ENCODE measurements around the gene COL4A3. TPM values are rescaled to one million over a fixed set of nuclear protein-coding genes. Genes with fewer than 3 reads are reported as not detected.
A peak's percentile ranks its signal among the peaks of the same experiment; 100 is the strongest.
"Not testable (repeated sequence)": the region's sequence is repeated elsewhere in the genome, so short reads cannot be mapped to it uniquely, and the experiment has no call there.

The COL4A3 gene
- total RNA-seq, 2 donors from 2014 or later: 0.30 to 0.42 TPM

DNA sequence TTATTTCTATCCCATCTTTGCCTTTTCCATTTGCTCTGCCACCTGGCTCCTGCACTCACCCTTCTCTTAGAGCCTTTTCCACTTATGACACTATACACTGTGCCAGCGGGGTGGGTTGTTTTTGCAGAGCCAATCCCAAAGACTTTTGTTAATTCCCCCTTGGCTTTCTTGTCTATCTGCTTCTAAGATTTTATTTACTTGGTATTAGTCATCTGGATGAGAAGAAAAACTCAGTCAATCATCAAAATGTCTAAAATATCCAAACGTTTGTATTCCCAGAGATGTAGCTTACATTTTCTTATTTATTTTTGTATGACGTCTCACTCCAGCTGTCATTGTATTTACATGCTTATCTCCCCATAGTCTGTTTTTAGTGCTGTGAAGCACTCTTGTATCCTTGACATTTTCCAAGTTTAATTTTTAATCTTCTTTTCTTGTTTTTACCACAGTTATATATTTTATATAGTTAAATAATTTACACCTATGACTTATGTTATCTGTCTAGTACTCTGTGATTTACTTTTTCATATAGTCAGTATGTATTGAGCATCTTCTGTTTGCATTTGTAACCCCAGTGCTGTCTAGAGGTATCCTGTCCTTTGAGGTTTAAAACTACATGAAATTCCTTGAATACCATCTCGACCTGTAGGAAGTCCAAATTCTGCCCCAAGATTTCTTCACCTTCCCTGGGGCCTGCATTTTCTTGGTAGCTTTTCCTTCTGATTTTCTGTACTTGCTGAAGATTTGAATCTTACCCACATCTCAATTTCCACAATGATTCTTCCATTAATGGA lies 55.1 kb downstream of the COL4A3 start:
- H3K4me1 ChIP-seq: no peaks in the 10 kb centered on the region

DNA sequence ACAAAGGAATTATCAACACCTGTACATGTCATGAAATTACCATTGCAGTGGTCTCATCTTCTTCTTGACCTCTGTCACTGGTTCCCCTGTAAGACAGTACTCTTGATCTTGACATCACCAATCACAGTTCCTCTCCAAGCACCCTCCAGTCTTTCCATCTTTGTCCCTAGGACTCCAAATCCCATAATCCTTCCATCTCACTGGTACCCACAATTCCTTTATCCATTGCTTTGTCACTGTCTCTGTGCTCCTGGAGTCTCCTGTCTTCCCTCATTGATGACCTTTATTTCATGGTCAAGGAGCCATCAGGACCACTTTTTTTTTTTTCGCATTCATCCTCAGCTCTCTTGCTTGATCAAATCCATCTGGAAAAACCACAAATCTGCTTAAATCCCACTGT lies 56.7 kb downstream of the COL4A3 start:
- Histone ChIP-seq H3K9me3 (no peaks in the 10 kb centered on the region), H3K9ac (ENCODE audit: low read depth in 2 of 2, low read length in 2 of 2) (no peak overlapping the region), H3K4me3 (no peak overlapping the region), H3K27me3 (no peaks in the 10 kb centered on the region), H3K27ac (no peak overlapping the region), H3K4me1 (no peaks in the 10 kb centered on the region), H3K36me3 (no peaks in the 10 kb centered on the region)
- no peak for DNase-seq
- intact Hi-C loops (cut with DNase I): no loop called here
- TF ChIP-seq, protein P1, sequence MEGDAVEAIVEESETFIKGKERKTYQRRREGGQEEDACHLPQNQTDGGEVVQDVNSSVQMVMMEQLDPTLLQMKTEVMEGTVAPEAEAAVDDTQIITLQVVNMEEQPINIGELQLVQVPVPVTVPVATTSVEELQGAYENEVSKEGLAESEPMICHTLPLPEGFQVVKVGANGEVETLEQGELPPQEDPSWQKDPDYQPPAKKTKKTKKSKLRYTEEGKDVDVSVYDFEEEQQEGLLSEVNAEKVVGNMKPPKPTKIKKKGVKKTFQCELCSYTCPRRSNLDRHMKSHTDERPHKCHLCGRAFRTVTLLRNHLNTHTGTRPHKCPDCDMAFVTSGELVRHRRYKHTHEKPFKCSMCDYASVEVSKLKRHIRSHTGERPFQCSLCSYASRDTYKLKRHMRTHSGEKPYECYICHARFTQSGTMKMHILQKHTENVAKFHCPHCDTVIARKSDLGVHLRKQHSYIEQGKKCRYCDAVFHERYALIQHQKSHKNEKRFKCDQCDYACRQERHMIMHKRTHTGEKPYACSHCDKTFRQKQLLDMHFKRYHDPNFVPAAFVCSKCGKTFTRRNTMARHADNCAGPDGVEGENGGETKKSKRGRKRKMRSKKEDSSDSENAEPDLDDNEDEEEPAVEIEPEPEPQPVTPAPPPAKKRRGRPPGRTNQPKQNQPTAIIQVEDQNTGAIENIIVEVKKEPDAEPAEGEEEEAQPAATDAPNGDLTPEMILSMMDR (IDR thresholded peaks at IDR 0.05): no peak

More for the DNA sequence above, 55.1 kb downstream of the COL4A3 start:
- Histone ChIP-seq H3K4me3 (no peak overlapping the region), H3K9me3 (no peaks in the 10 kb centered on the region), H3K27me3 (no peaks in the 10 kb centered on the region), H3K9ac (ENCODE audit: low read depth in 2 of 2, low read length in 2 of 2) (no peak overlapping the region), H3K36me3 (no peaks in the 10 kb centered on the region), H3K27ac (no peak overlapping the region)
- DNase-seq: no peak
- intact Hi-C loops (cut with DNase I): no loop called here
- TF ChIP-seq, protein P1 (IDR thresholded peaks at IDR 0.05): no peak

DNA sequence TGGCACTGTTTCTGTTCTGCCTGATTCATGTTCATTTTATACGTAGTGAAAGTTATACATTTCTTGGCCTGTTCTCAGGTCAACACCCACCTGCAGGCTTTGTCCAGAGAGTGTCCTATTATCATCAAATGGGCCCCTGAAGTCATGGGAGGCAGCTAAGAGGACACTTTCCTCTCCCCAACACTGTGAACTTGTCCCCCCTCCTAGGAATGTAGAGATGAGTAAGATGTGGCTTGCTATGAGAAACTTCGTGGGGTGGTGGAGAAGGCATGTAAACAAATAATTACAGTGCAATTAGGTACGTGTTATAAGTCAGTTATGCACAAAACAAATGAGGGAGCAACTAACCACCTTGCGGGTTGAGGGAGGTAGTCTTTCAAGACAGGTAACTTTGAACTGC lies 57.9 kb downstream of the COL4A3 start:
- H3K4me1 ChIP-seq: no peaks in the 10 kb centered on the region
- intact Hi-C loops (cut with DNase I): no loop called here
- H3K4me3 ChIP-seq: no peak overlapping the region
- no peak for DNase-seq
- no peak overlapping the region for H3K9ac ChIP-seq (ENCODE audit: low read depth in 2 of 2, low read length in 2 of 2)
- H3K27me3 ChIP-seq: no peaks in the 10 kb centered on the region
- no peaks in the 10 kb centered on the region for H3K36me3 ChIP-seq
- TF ChIP-seq, protein P1 (IDR thresholded peaks at IDR 0.05): no peak
- H3K27ac ChIP-seq: no peak overlapping the region
- H3K9me3 ChIP-seq: no peaks in the 10 kb centered on the region

DNA sequence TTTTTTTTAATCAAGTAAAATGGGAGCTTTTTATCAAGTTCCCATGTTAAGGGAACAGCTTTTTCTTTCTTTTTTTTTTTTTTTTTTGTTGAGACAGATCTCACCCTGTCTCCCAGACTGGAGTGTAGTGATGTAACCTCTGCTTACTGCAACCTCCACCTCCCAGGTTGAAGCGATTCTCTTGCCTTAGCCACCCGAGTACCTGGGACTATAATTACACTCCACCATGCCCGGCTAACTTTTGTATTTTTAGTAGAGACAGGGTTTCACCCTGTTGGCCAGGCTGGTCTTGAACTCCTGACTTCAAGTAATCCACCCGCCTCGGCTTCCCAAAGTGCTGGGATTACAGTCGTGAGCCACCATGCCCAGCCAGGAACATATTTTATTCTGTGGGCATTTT lies 61.2 kb downstream of the COL4A3 start:
- H3K36me3 ChIP-seq; H3K9ac ChIP-seq (ENCODE audit: low read depth in 2 of 2, low read length in 2 of 2); H3K27ac ChIP-seq; H3K4me3 ChIP-seq; H3K4me1 ChIP-seq; H3K9me3 ChIP-seq; intact Hi-C loops (cut with DNase I); H3K27me3 ChIP-seq; DNase-seq: not testable (repeated sequence)

DNA sequence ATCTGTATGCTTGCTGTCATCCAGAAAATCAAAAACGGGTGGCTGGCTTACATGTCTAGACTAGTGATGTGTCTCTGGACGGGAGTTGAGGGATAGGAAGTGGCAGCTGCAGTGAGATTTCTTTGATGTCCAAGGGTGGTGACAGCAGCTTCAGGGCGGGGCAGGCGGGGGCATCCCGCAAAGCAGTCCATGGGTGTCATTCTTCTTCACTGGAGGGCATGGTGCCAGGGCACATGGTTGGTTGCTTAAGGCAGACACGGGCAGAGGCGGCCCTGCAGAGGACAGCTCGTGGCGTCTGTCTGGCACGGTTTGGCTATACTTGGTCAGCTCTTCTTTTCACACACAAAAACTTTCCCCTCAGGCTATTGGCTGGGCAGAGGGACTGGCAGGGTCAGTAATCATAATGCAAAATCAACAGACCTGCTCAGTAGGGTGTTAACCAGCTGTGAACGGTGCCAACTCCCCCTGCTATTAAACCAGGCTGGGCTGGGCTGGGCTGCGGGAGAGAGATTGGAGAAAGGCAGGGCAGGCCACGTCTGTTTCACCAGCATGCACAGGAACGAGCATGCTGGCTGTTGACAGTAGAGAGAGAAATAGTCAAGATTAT lies 63.7 kb downstream of the COL4A3 start:
- no peaks in the 10 kb centered on the region for H3K9me3 ChIP-seq
- intact Hi-C loops (cut with DNase I): no loop called here
- no peak overlapping the region for H3K4me3 ChIP-seq
- peak; percentile 47 for DNase-seq
- H3K36me3 ChIP-seq: no peaks in the 10 kb centered on the region
- H3K27ac ChIP-seq: no peak overlapping the region
- H3K9ac ChIP-seq (ENCODE audit: low read depth in 2 of 2, low read length in 2 of 2): no peak overlapping the region
- no peaks in the 10 kb centered on the region for H3K4me1 ChIP-seq
- TF ChIP-seq, protein P1 (IDR thresholded peaks at IDR 0.05): no peak
- H3K27me3 ChIP-seq: no peaks in the 10 kb centered on the region

DNA sequence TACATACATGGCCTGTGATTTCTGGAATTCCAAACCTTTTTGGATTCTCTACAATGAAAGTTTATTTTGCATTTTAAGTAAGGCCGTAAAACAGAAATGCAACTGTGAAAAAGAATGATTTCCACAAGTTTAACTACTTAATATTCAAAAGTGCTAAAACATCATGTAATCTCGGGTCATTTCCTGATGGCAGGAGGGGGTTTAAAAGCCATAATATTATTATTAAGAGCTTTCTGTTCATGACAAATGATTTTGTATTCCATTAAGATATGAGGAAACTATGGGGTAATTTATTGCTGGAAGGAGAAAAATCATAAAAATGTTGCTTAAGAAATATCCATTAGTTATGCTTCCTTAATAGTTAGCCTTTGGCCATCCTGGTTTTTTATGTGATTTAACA lies 65.7 kb downstream of the COL4A3 start:
- Histone ChIP-seq H3K4me3 (no peak overlapping the region), H3K9me3 (no peaks in the 10 kb centered on the region), H3K36me3 (no peaks in the 10 kb centered on the region), H3K4me1 (no peaks in the 10 kb centered on the region), H3K9ac (ENCODE audit: low read depth in 2 of 2, low read length in 2 of 2) (no peak overlapping the region), H3K27me3 (no peaks in the 10 kb centered on the region), H3K27ac (no peak overlapping the region)
- intact Hi-C loops (cut with DNase I): no loop called here
- TF ChIP-seq, protein P1 (IDR thresholded peaks at IDR 0.05): no peak
- DNase-seq: no peak

All from colonic mucosa (tissue), 4 donors.